Activated CD8-positive, alpha-beta memory T cell treated with anti-CD3 and anti-CD28 coated beads for 4 hours (primary cell): ENCODE data around the gene PPBP.

ENCODE experiments used
- DNase-seq, 2 donors: peaks; one replicate each; pipeline ENCODE4 v3.0.0-alpha.2; 2020; ENCODE audit warnings: low read depth in 2 of 2

The PPBP gene

GRCh38 chr4:73948291-73948690, 39.7 kb downstream of the PPBP start:
- no peak for DNase-seq

GRCh38 chr4:73947239-73947985, 40.6 kb downstream of the PPBP start:
- no peak for DNase-seq

- DNase-seq, result no peak
Measured at GRCh38 chr4:73945674-73946449, 42.1 kb downstream of the PPBP start.

GRCh38 chr4:73945140-73945539, 42.9 kb downstream of the PPBP start:
- DNase-seq, result no peak

- no peak for DNase-seq
Measured at GRCh38 chr4:73944061-73944875, 43.7 kb downstream of the PPBP start.

GRCh38 chr4:73943555-73943954, 44.4 kb downstream of the PPBP start:
- DNase-seq, result no peak

GRCh38 chr4:73936969-73937368, 51.0 kb downstream of the PPBP start:
- no peak for DNase-seq
